Gastrocnemius medialis (tissue), 4 donors: ENCODE data around the gene PCSK5.

Source experiments
- CTCF ChIP-seq, 5 experiments: fragments of 450-650 bp in 3 of 5; fragments of 200-600 bp in 2 of 5; sonication (generic) in 2 of 5; IDR thresholded peaks in 4 of 5; conservative IDR thresholded peaks in 1 of 5; 1 replicate in 4 of 5; 2 replicates in 1 of 5; pipeline ENCODE4 v1.5.1; 2016 to 2019; ENCODE audit warnings: antibody characterized with exemption in 5 of 5, mild to moderate bottlenecking in 3 of 5, moderate library complexity in 3 of 5
- POLR2A ChIP-seq, 2 donors: fragments of 450-650 bp; IDR thresholded peaks; one replicate each; pipeline ENCODE4 v1.6.1; 2017; ENCODE audit warnings: antibody characterized with exemption in 2 of 2, mild to moderate bottlenecking in 2 of 2, moderate library complexity in 2 of 2

DNA sequence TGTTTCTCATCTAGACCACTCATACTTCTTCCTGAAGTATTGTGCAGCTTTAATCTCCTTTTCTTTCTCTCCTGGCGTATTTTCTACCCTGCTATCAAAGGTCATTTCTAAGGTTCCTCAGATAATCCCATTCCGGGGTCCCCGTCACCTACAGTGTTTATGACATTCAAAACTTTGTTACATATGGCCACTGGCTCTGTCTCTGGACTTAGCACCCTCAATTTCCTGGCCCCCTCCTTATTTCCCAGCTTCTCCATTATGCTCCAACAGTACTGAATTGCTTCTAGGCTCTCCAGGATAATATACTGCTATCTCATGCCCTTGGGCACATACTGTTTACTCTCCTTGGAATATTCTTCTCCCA, 472.5 kb downstream of the PCSK5 start:
- TF ChIP-seq POLR2A (IDR thresholded peaks at IDR 0.05) (no peak), CTCF (IDR thresholded peaks at IDR 0.05 in 4 of 5, conservative IDR thresholded peaks at IDR 0.05 in 1 of 5) (no peak)
